Prostate gland (tissue), 2 donors: ENCODE measurements around the gene UMPS. TPM values are rescaled to one million over a fixed set of nuclear protein-coding genes. Genes with fewer than 3 reads are reported as not detected.

Source experiments
- DNase-seq: peaks from one replicate; pipeline ENCODE4 v3.0.0-alpha.2; 2019; ENCODE audit warnings: low spot score
- H3K27ac ChIP-seq, 2 donors: fragments of 200-600 bp; sonication (generic); 2 replicates each; pipeline ENCODE4 v1.5.1; 2017 to 2019
- H3K27me3 ChIP-seq: fragments of 200-600 bp; sonication (generic); replicated peaks from 2 replicates; pipeline ENCODE4 v1.5.1; 2019; ENCODE audit not compliant: insufficient read depth
- H3K36me3 ChIP-seq, 2 donors: fragments of 200-600 bp; sonication (generic); 1 replicate in 1 of 2; 2 replicates in 1 of 2; pipeline versions ENCODE4 v1.5.1 to v1.8.1; 2017 to 2019
- H3K4me1 ChIP-seq: fragments of 200-600 bp; sonication (generic); replicated peaks from 2 replicates; pipeline ENCODE4 v1.5.1; 2019
- H3K4me3 ChIP-seq, 2 donors: fragments of 200-600 bp; sonication (generic); 2 replicates each; pipeline ENCODE4 v1.5.1; 2017 to 2019
- H3K9me3 ChIP-seq: fragments of 200-600 bp; sonication (generic); 2 replicates; pipeline ENCODE4 v1.5.1; 2017
- POLR2A ChIP-seq: fragments of 450-650 bp; IDR thresholded peaks from one replicate; pipeline ENCODE4 v1.6.1; 2016; ENCODE audit warnings: antibody characterized with exemption, mild to moderate bottlenecking
- POLR2AphosphoS5 ChIP-seq: sonication (generic); formaldehyde crosslinking; IDR thresholded peaks from one replicate; pipeline ENCODE4 v1.6.1; 2017; ENCODE audit warnings: antibody characterized with exemption
- WGBS: methylation state at CpG from one replicate; pipeline ENCODE4 v1.1.5; 2018; 5-methylcytosine and 5-hydroxymethylcytosine counted together
- intact Hi-C: fragments of 100-400 bp; cut with DNase I; formaldehyde crosslinking; loops from one replicate; pipeline ENCODE4 v1.14.2; 2022
- total RNA-seq, 2 donors: library from RNA; depleted of rRNA; stranded (reverse); fragments of >200 nt; gene quantifications; one replicate each; pipeline ENCODE4 v1.1.0, GENCODE V29; 2016
- TF ChIP-seq, protein P1 (sequence below), 4 experiments: fragments of 200-600 bp in 2 of 4; fragments of 450-650 bp in 2 of 4; sonication (generic) in 2 of 4; IDR thresholded peaks; 1 replicate in 3 of 4; 2 replicates in 1 of 4; pipeline ENCODE4 v1.5.1; 2016 to 2019; ENCODE audit warnings: antibody characterized with exemption in 4 of 4, mild to moderate bottlenecking in 2 of 4, moderate library complexity in 2 of 4

The UMPS gene
- total RNA-seq, 2 donors from 2014 or later = 22.2 to 23.5 TPM

GRCh38 chr3:124766113-124767095 lies 36.2 kb downstream of the UMPS start:
- DNase-seq = no peak
- 89% methylated on average over 16 of the region's 16 CpGs for WGBS
- no peaks in the 10 kb centered on the region for H3K27me3 ChIP-seq
- H3K27ac ChIP-seq = no peak overlapping the region
- intact Hi-C loops = loop anchor here (10.0 kb wide), 1 partner anchor 668 kb away; no protein-coding TSS in a partner anchor
- peaks cover 7% of the 10 kb centered on the region for H3K4me1 ChIP-seq
- H3K36me3 ChIP-seq = peaks cover 0 to 4% of the 10 kb centered on the region in 2 donors
- TF ChIP-seq POLR2A (no peak), POLR2AphosphoS5 (no peak)
- TF ChIP-seq, protein P1, sequence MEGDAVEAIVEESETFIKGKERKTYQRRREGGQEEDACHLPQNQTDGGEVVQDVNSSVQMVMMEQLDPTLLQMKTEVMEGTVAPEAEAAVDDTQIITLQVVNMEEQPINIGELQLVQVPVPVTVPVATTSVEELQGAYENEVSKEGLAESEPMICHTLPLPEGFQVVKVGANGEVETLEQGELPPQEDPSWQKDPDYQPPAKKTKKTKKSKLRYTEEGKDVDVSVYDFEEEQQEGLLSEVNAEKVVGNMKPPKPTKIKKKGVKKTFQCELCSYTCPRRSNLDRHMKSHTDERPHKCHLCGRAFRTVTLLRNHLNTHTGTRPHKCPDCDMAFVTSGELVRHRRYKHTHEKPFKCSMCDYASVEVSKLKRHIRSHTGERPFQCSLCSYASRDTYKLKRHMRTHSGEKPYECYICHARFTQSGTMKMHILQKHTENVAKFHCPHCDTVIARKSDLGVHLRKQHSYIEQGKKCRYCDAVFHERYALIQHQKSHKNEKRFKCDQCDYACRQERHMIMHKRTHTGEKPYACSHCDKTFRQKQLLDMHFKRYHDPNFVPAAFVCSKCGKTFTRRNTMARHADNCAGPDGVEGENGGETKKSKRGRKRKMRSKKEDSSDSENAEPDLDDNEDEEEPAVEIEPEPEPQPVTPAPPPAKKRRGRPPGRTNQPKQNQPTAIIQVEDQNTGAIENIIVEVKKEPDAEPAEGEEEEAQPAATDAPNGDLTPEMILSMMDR (IDR thresholded peaks at IDR 0.05) = no peak
- no peaks in the 10 kb centered on the region for H3K9me3 ChIP-seq
- H3K4me3 ChIP-seq = no peak overlapping the region

DNA sequence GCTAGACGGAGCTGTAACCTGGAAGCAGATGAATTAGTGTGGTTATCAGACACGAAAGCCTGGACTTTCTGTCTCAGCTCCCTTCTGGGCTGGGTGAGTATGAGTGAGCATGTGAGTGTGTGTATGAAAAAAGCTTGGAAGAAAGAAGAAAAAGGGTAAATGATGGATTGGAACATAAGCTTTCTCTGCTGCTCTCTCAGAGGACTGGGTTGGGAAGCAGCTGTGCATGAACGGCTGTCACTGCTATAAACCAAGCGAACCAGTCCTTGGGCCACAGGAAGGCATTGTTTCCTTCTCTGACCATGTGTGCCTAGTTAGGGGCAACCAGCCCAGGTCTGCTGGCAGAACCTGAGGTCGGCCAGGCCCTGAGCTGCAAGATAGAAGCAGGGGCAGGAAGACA lies 37.0 kb downstream of the UMPS start:
- no peaks in the 10 kb centered on the region for H3K27me3 ChIP-seq
- peaks cover 1% of the 10 kb centered on the region for H3K4me1 ChIP-seq
- 76% methylated on average over 5 of the region's 5 CpGs for WGBS
- TF ChIP-seq, protein P1 (IDR thresholded peaks at IDR 0.05) = no peak
- TF ChIP-seq POLR2AphosphoS5 = no peak
- peaks cover 0 to 4% of the 10 kb centered on the region in 2 donors for H3K36me3 ChIP-seq
- intact Hi-C loops = loop anchor here (10.0 kb wide), 1 partner anchor 668 kb away; no protein-coding TSS in a partner anchor
- no peak for DNase-seq
- H3K4me3 ChIP-seq = no peak overlapping the region
- H3K27ac ChIP-seq = no peak overlapping the region
- H3K9me3 ChIP-seq = no peaks in the 10 kb centered on the region

GRCh38 chr3:124767691-124768090 lies 37.4 kb downstream of the UMPS start:
- Histone ChIP-seq H3K27me3 (no peaks in the 10 kb centered on the region), H3K27ac (no peak overlapping the region), H3K4me1 (no peaks in the 10 kb centered on the region), H3K9me3 (no peaks in the 10 kb centered on the region), H3K36me3 (peaks cover 0 to 4% of the 10 kb centered on the region in 2 donors), H3K4me3 (no peak overlapping the region)
- WGBS = 91% methylated on average over 6 of the region's 6 CpGs
- TF ChIP-seq, protein P1 (IDR thresholded peaks at IDR 0.05) = no peak
- TF ChIP-seq POLR2AphosphoS5 (no peak), POLR2A (no peak)
- no peak for DNase-seq
- intact Hi-C loops = loop anchor here (10.0 kb wide), 1 partner anchor 667 kb away; no protein-coding TSS in a partner anchor

DNA sequence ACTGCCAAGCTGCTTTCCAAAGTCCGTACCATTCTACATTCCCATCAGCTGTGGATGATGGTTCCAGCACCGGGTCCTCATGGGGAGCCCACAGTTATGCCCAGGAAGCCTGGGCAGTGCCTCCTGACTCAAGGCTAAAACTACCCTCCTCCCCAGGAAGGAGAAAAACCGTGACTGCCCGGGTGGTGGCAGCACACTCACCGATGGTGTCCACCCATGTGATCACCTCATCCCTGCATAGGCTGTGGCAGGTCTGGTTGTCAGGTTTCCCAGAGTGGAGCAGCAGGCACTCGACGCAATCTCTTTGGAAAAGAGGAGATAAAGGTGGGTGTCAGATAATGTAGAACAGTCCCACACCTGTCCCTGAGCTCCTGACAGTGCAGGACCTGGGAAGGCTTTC lies 38.6 kb downstream of the UMPS start:
- Histone ChIP-seq H3K9me3 (no peaks in the 10 kb centered on the region), H3K27me3 (no peaks in the 10 kb centered on the region), H3K27ac (no peak overlapping the region), H3K36me3 (peaks cover 0 to 4% of the 10 kb centered on the region in 2 donors), H3K4me3 (no peak overlapping the region), H3K4me1 (no peaks in the 10 kb centered on the region)
- WGBS = 71% methylated on average over 7 of the region's 7 CpGs
- TF ChIP-seq, protein P1 (IDR thresholded peaks at IDR 0.05) = peak in 1 of 4 experiments; percentile 5
- TF ChIP-seq POLR2AphosphoS5 = no peak
- TF ChIP-seq POLR2A = no peak
- DNase-seq = no peak
- intact Hi-C loops = loop anchor here (10.0 kb wide), 1 partner anchor 666 kb away; no protein-coding TSS in a partner anchor
